Mucosa of gallbladder (tissue), 1 donor: ENCODE measurements around the gene GNGT2. TPM values are rescaled to one million over a fixed set of nuclear protein-coding genes. Genes with fewer than 3 reads are reported as not detected.
"Not testable (repeated sequence)": the region's sequence is repeated elsewhere in the genome, so short reads cannot be mapped to it uniquely, and the experiment has no call there.

ENCODE experiments used
- DNase-seq: peaks from one replicate; pipeline ENCODE4 v3.0.0-alpha.2; 2020; ENCODE audit warnings: low spot score
- total RNA-seq: library from RNA; stranded (reverse); gene quantifications from one replicate; pipeline ENCODE4 v1.2.1, GENCODE V29; 2021
- donor health status: DM: no; HTN: no; CAD: no.

Gene GNGT2
- total RNA-seq, 1 donor from 2014 or later = 3.4 TPM

- no peak for DNase-seq
These were observed 5.9 kb downstream of the GNGT2 start for GRCh38 chr17:49204516-49204915.

- no peak for DNase-seq
These were observed 6.6 kb downstream of the GNGT2 start for GRCh38 chr17:49203796-49204195.

GRCh38 chr17:49201481-49201927 is 8.9 kb downstream of the GNGT2 start:
- DNase-seq = no peak

GRCh38 chr17:49200423-49201083 is 9.8 kb downstream of the GNGT2 start:
- DNase-seq = no peak

GRCh38 chr17:49198211-49198610 is 12.2 kb downstream of the GNGT2 start:
- no peak for DNase-seq

DNA sequence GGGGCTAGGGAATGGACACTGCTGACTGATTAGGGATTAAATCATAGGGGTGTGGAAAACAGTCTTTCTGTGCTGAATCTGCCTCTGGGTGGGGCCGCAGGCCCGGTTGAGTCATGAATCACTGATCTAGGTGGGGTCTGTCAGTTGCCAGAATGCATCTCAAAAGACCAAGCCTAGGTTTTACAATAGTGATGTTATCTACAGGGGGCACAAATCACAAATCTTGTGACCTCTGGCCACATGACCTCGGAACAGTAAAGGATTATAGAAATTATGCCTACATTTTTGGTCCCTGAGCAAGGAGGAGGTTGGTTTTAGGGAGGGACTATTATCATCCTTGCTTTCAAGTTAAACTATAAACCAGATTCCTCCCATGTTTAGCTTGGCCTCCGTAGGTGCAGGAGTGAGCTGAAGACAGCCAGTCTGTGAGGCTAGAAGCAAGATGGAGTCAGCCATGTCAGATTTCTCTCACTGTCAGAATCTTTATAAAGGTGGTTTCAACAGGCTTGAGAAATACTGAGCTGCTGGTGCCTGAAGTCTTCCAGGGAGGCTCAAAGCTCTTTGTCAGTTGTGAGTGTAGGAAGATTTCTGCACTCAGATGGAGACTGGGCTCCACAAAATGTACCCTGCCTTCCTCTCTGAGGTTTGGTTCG is 12.9 kb downstream of the GNGT2 start:
- DNase-seq = no peak

GRCh38 chr17:49196520-49196919 is 13.9 kb downstream of the GNGT2 start:
- no peak for DNase-seq

DNA sequence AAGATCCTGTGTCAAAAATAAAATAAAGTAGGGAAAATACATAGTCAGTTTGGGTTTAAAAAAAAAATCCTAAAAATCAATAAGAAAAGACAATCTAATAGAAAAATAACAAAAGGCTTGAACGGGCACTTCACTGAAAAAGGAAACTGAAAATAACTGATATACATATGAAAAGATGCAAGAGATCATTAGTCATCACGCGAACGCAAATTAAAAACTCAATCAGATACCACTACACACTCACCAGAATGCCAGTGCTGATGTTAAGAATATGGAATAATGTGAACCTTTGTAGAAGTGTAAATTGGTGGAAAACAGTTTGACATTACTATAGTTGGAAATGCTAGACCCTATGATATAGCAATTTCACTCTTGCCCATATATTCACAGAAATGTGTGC is 14.6 kb downstream of the GNGT2 start:
- no peak for DNase-seq

- no peak for DNase-seq
These were observed 16.1 kb downstream of the GNGT2 start for GRCh38 chr17:49194297-49194607.

- DNase-seq = peak; percentile 38
These were observed 16.7 kb downstream of the GNGT2 start for GRCh38 chr17:49193513-49194296.

GRCh38 chr17:49191917-49192741 is 18.2 kb downstream of the GNGT2 start:
- DNase-seq = peak; percentile 95

GRCh38 chr17:49191409-49191916 is 18.9 kb downstream of the GNGT2 start:
- no peak for DNase-seq

DNA sequence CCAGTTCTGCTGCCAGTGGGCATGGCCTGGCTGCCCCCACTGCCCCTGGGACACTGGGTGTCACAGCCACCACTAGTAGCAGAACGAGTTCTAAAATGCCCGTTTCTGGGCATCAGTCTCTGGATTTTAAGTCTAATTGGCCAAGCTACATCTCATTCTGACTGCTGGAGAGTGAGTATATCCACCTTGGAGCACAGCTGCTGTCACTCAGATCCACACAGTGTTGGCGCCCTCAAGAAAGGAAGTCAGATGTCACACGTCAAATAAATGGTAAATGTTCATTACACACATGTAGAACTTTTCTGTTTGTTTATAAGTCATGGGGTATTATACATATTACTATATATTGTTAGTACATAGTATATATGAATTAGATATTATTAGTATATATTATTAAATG is 19.4 kb downstream of the GNGT2 start:
- DNase-seq = no peak

GRCh38 chr17:49187301-49187700 is 23.1 kb downstream of the GNGT2 start:
- no peak for DNase-seq

GRCh38 chr17:49185381-49185780 is 25.0 kb downstream of the GNGT2 start:
- DNase-seq = not testable (repeated sequence)

DNA sequence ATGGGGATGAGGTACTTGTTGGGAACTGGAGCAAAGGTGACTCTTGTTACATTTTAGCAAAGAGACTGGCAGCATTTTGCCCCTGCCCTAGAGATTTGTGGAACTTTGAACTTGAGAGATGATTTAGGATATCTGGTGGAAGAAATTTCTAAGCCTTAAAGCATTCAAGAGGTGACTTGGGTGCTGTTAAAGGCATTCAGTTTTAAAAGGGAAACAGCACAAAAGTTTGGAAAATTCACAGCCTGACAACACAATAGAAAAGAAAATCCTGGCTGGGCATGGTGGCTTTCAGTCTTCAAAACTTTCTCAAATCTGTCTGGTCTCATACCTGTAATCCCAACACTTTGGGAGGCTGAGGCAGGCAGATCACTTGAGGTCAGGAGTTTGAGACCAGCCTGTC is 25.9 kb downstream of the GNGT2 start:
- DNase-seq = not testable (repeated sequence)

DNA sequence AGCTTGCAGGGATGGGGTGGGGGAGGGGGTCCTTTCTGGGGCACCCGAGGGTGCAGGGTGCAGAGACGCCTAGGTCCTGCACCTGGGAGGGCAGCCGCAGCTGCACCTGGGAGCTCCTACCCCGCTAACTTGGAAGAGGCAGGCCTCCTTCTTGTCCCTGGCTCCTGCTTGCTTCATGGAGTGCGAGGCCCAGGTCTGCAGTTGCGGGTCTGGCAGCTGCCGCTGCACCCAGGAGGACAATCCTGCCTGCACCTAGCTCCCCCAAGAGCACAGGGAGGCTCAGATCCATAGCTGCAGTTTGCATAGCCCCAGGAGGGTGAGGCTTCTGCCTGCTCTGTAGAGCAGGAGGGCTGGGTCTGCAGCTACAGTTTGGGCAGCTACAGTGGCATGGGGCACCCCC is 26.6 kb downstream of the GNGT2 start:
- no peak for DNase-seq

DNA sequence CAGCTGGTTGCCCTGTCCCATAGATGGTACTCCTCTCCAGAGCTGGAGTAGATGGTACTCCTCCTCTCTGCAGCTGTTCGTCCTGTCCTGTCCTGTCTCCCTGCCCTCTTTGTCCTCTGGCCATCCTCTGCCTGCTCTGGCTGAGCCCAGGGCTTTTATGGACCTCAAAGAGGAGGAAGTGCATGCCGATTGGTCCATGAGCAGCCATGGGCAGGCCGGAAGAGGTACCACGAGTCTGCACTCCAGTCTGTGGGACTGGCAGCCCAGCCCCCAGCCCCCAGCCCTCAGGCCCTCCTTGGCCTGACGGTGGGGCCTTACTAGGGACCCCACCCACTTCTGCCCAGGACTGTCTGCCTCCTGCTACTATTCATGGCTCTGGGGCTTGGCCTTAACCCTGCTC is 27.0 kb downstream of the GNGT2 start:
- no peak for DNase-seq

- no peak for DNase-seq
These were observed 29.3 kb downstream of the GNGT2 start for GRCh38 chr17:49180998-49181635.

DNA sequence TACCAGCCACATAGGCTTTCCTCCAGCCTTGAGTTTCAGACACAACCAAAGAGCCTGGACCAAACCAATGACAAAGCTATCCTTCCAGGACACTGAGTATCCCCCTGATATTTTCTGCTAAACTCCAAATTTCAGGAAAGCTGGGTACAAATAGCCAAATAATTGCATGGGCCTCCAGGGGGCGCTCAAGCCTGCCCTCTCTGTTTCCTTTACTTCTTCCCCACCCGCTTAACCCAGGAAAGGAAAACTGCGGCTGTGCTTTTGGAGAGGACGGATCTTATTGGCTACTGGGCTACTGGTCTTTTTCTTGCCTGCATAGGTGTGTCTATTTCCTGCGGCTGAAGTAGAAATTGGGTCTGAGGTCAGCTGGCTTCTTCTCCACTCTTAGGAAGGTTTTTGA is 30.1 kb downstream of the GNGT2 start:
- peak; percentile 58 for DNase-seq

GRCh38 chr17:49175978-49176377 is 34.4 kb downstream of the GNGT2 start:
- not testable (repeated sequence) for DNase-seq
